ENCODE measurements around the gene PLCD4. TPM values are rescaled to one million over a fixed set of nuclear protein-coding genes. Genes with fewer than 3 reads are reported as not detected.

Gene PLCD4
- total RNA-seq (2021; fragmentation: NEBNext Ultra II Directional; extraction: Animal tissue kit (Norgen Biotek cat#: 25700)) (0.50 and 0.61 TPM in 2 replicates), polyA plus RNA-seq (2011; rRNA removed) (0.16 and 0.21 TPM in 2 replicates), polyA minus RNA-seq (2011; rRNA and poly(A)+ RNA removed) (0.34 and 0.69 TPM in 2 replicates)
- 0.08 TPM for polyA plus RNA-seq (2011; cell fraction: cytosol; rRNA removed)
- polyA plus RNA-seq (2011; cell fraction: nucleus; rRNA removed): 0.94 TPM
- 1.6 to 2.9 TPM (median 2.4 TPM) in 4 replicates for polyA plus RNA-seq (2012, experiment 1 of 2)
- 0.56 TPM for polyA plus RNA-seq (2012, experiment 2 of 2)
- 0.16 TPM for polyA plus RNA-seq (2013, experiment 1 of 2)
- 0.17 TPM for polyA plus RNA-seq (2013, experiment 2 of 2)
- polyA minus RNA-seq (2011; cell fraction: cytosol; rRNA and poly(A)+ RNA removed): not detected
- polyA minus RNA-seq (2011; cell fraction: nucleus; rRNA and poly(A)+ RNA removed): 0.40 TPM
- long read RNA-seq, experiment 1: 0 reads
- long read RNA-seq, experiment 2: 0 reads

GRCh38 chr2:218607436-218608115 lies at the start of gene PLCD4:
TSS of gene PLCD4 (plus strand) at chr2:218607899. CDS start at chr2:218615740, 7,841 bp downstream.
- FAIRE-seq (no peak), DNase-seq (ENCODE audit: low read depth in 1 of 2, low spot score in 2 of 2) (no peak)
- Histone ChIP-seq H3K79me2 (ENCODE audit: control insufficient read depth in 1 of 2, insufficient read depth in 2 of 2, low read length in 2 of 2) (no peaks in the 10 kb centered on the region), H4K20me1 (replicated peaks in 1 of 2; ENCODE audit: control insufficient read depth in 1 of 2, insufficient read depth in 2 of 2, low read length in 2 of 2) (no peaks in the 10 kb centered on the region), H2BK15ac (ENCODE audit: low read length) (no peak within 1 kb of the TSS), H4K91ac (replicated peaks; ENCODE audit: insufficient read length, low read length) (no peak within 1 kb of the TSS), H2BK20ac (ENCODE audit: low read length) (no peak within 1 kb of the TSS), H4K8ac (ENCODE audit: extremely low read depth, insufficient read depth, low read length) (no peak within 1 kb of the TSS), H3K9me3 (ENCODE audit: insufficient read depth in 2 of 2, low read depth in 1 of 2, low read length in 1 of 2) (no peaks in the 10 kb centered on the region), H4K5ac (ENCODE audit: insufficient read length, low read depth, low read length) (no peak within 1 kb of the TSS), H2BK120ac (replicated peaks; ENCODE audit: low read depth, low read length) (no peak within 1 kb of the TSS), H3K9ac (replicated peaks in 1 of 4; ENCODE audit: extremely low read depth in 1 of 4, low read depth in 3 of 4, low read length in 3 of 4) (peak within 1 kb of the TSS in 1 of 4 experiments; percentile 32; a peak in 1 of 7 replicates), H3K27me3 (replicated peaks in 1 of 4; ENCODE audit: control insufficient read depth in 3 of 4, extremely low read depth in 1 of 4, insufficient read depth in 3 of 4, low read length in 3 of 4) (no peaks in the 10 kb centered on the region), H3K27ac (ENCODE audit: low read depth, low read length) (no peak within 1 kb of the TSS), H3K23me2 (ENCODE audit: low read depth, low read length) (no peaks in the 10 kb centered on the region), H3K56ac (replicated peaks; ENCODE audit: insufficient read length, low read depth, low read length) (no peak within 1 kb of the TSS), H3K4me1 (replicated peaks in 1 of 4; ENCODE audit: control insufficient read depth in 3 of 4, insufficient read depth in 4 of 4, low read length in 3 of 4) (peaks cover 0 to 4% (median 2%) of the 10 kb centered on the region in 4 experiments; a peak in 2 of 7 replicates), H2BK12ac (ENCODE audit: low read depth, low read length) (no peak within 1 kb of the TSS), H3K36me3 (ENCODE audit: control insufficient read depth in 2 of 4, insufficient read depth in 4 of 4, low read length in 3 of 4) (no peaks in the 10 kb centered on the region; a peak in 1 of 8 replicates), H2AFZ (ENCODE audit: low read length) (peak within 1 kb of the TSS; percentile 69), H2BK5ac (ENCODE audit: low read depth, low read length) (no peak within 1 kb of the TSS), H2AK5ac (ENCODE audit: low read depth, low read length) (no peak within 1 kb of the TSS), H3K4ac (replicated peaks; ENCODE audit: insufficient read length, low read depth, low read length) (no peak within 1 kb of the TSS), H3K4me2 (ENCODE audit: insufficient read depth in 1 of 2, low read depth in 2 of 2, low read length in 2 of 2) (peak within 1 kb of the TSS in 1 of 2 experiments; percentile 3; a peak in 2 of 4 replicates), H3K79me1 (ENCODE audit: low read depth, low read length) (no peaks in the 10 kb centered on the region), H3K4me3 (ENCODE audit: extremely low read depth in 1 of 4, insufficient read depth in 2 of 4, low read depth in 3 of 4, low read length in 4 of 4) (no peak within 1 kb of the TSS), H3K23ac (ENCODE audit: insufficient read length) (no peak within 1 kb of the TSS), H3K18ac (ENCODE audit: extremely low read depth, low read length) (no peak within 1 kb of the TSS), H3K14ac (ENCODE audit: insufficient read length) (no peak within 1 kb of the TSS)
- POLR2A ChIA-PET (ENCODE audit: partially characterized antibody): interaction anchor here (0.7 to 3.7 kb wide), 7 partner anchors 9 to 44 kb away, joined by 3 to 39 read pairs (median 4); no protein-coding TSS in a partner anchor
- TF ChIP-seq EZH2 (IDR thresholded peaks at IDR 0.05; ENCODE audit: low read depth, low read length, severe bottlenecking) (no peak), BACH1 (IDR thresholded peaks at IDR 0.05; ENCODE audit: low read length) (no peak), CREB1 (IDR thresholded peaks at IDR 0.05) (no peak), BCL11A (IDR thresholded peaks at IDR 0.05; ENCODE audit: low read depth in 2 of 2, low read length in 2 of 2) (no peak), CEBPB (IDR thresholded peaks at IDR 0.05; ENCODE audit: low read depth, low read length) (no peak), SAP30 (IDR thresholded peaks at IDR 0.05; ENCODE audit: insufficient read depth, insufficient replicate concordance, low read length) (no peak), TAF1 (IDR thresholded peaks at IDR 0.05; ENCODE audit: low read depth, low read length) (no peak), GABPA (IDR thresholded peaks at IDR 0.05; ENCODE audit: borderline replicate concordance, insufficient read depth, low read length) (no peak), POLR2A (IDR thresholded peaks at IDR 0.05; ENCODE audit: control extremely low read depth in 1 of 2, low read depth in 2 of 2, low read length in 2 of 2) (no peak)
- CTCF ChIA-PET (ENCODE audit: partially characterized antibody): interaction anchor here (0.7 to 3.0 kb wide), 10 partner anchors 9 to 214 kb away, joined by 3 to 17 read pairs (median 4); no protein-coding TSS in a partner anchor
- 69% methylated on average over 8 of the region's 8 CpGs; no CpG with 5 or more reads in 1 of the 2 experiments for WGBS, 2 experiments (ENCODE audit: extremely low coverage in 1 of 2, insufficient coverage in 1 of 2, insufficient read length in 1 of 2, insufficient replicate concordance in 2 of 2, low coverage in 1 of 2, low lambda C conversion rate in 2 of 2, missing lambda C conversion rate in 1 of 2)
